ENCODE data around the gene KMO.

KMO gene

GRCh38 chr1:241532162-241532531 is at the start of gene KMO:
TSS of gene KMO (plus strand) at chr1:241532378. CDS start at chr1:241532445, 67 bp downstream.
- DNase-seq = peak; percentile 37

- no peak for DNase-seq
These were observed 49.4 kb upstream of the KMO start for GRCh38 chr1:241482761-241483250.

GRCh38 chr1:241485145-241485544 is 47.0 kb upstream of the KMO start:
- no peak for DNase-seq

DNA sequence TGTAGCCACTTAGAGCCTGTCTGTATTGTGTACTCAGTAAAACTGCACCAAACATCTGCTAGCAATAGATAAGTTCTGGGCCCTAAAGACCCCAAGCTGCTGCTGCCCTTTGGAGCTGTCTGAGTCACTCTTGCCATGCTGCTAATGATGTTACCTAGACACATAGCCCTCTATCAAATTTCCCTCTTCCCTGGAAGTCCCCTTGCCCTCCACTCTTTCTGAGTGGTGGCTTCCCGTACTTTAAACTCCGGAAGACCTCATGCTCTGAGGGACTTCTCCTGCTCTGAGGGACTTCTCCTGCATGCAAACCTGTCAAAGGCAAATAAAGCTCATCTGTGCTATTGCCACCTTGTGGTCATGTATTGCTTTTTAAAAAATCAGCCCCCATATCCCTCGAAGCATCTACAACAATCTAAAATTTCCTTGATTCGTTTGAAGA is 46.6 kb upstream of the KMO start:
- peak; percentile 56 for DNase-seq

DNA sequence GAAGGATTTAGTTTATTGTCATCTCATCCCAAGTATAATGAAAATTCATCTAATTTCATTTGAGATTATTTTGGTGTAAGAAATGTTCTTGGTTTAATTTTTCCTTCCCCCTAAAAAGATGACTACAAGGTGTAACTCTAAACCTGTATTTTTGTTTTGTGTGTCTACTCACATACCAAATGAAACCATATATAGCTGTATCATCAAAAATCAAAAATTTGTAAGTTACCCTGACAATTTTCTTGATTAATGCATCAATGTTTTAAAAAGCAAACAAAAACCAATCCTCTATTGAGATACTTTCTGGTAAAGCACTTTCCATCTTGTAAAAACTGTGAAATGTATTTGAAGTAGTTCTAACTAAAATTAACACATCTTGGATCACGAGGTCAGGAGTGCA is 43.4 kb upstream of the KMO start:
- DNase-seq = no peak

DNA sequence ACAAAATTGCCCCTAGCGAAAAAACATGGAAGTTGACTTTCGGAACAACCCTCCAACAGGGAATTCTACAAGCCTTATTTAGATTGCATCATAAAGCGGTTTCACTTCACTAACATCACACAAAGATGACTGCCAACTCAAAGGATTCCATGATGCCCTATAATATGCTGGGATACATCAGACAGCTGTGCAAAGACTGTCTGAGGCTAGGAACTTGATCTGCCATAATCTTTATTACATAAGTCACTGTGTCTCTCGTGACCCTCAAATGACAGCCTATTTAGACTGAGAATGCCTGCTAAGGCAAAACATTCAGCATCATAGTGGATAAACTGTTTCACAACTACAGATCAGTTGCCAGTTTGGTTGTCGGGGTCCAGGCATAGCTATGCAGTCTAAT is 36.4 kb upstream of the KMO start:
- no peak for DNase-seq

- DNase-seq = peak; percentile 54
These were observed 32.3 kb upstream of the KMO start for GRCh38 chr1:241499910-241500309.

- DNase-seq = no peak
These were observed 28.7 kb upstream of the KMO start for GRCh38 chr1:241503444-241503843.

DNA sequence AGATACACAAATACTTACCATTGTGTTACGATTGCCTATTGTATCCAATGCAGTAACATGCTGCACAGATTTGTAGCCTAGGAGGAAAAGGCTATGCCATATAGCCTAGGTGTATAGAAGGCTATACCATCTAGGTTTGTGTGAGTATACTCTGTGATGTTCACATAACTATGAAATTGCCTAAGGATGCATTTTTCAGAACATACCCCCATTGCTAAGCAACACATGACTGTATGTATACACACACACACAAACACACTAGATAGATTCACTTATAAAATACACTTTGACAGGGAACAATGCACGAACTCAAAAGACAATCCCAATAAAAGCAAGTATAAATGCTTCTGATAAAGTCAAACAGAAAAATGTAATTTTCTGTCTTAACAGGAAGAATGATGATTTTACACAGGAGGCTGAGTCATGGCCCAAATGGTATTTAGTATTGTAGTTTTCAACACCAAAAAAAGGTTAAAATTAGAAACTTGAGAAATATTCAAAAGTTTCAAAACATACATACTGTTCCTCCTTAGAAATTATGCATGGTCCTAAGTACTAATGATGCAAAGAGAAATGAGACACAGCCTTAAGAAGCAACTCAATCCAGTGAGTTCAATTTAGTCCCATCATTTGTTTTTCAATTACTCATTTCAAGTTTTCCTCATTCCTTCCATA is 24.9 kb upstream of the KMO start:
- no peak for DNase-seq

DNA sequence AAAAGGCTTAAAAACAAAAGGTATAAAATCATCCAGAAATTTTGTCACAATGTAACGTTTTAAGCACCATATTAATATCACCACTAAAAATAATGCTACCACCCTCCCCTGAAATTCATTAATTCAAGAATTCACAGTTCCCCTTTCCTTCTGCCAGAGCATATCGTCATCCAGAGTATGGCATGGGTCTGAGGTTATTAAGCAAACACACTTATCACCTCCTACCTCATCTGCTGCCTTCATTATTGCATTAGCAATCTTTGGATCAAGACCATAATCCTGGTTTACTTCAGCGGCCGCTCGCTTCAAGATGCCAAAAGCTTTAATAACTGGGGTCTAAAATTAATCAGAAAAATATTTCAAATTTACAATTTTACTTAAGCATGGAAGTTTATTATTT is 18.8 kb upstream of the KMO start:
- DNase-seq = no peak

DNA sequence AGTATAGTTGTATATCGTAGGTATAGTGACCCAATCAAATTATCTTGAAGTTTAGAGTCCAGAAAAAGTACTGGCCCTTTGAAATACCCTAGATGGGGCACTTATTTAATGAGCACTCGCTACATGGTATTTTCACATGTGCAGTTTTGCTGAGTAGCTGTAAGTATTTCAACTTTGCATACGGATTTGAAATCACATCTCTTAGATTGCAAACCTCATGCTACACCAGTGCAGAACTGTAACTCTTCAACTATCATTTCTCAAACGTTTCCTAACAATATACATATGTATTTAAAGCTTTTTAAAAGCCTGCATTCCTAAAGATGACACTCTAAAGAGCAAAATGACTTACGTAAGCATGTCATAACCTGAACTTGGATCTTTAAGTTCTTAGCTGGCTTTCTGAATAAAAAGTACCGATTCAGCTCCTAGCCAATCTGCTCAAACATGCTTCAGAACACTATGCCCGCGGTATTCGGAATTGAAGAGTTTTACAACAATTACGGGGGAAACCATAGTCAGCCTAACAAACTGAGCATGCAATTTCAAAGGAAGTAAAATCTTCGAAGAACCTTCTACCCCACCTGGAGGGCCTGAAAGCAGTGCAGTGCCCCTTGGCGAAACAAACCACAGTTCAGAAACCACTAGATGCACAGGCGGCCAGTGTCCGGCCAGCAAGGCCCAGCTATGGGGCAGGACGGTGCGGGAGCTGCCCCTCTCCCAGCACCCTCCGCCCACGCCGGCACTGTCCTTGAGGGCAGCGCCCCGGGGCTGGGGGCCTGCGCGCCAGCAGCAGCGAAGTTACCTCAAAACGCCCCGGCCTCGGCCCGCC is 13.5 kb upstream of the KMO start:
- peak; percentile 10 for DNase-seq

GRCh38 chr1:241519308-241520079 is 12.7 kb upstream of the KMO start, which contains the start of gene FH:
TSS of gene FH (minus strand) at chr1:241519755. CDS start at chr1:241519722, 33 bp downstream.
- peak; percentile 99 for DNase-seq

DNA sequence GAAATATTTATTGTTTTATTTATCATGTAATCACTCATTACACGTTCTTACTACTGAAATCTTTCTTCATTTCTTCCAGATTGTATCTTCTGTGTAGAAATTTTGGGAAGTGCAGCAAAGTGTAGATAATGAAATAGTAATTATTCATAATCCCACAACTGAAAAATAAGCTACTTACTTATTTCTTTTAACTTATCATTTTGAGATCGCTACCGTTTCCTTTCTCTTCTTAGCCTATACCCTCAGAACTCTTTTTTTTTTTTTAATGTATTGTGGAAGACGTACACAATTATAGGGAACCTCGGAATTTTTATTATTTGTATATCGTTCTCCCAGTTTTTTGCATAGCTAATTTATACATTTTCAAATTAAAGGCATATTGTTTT is 12.1 kb upstream of the KMO start:
- DNase-seq = no peak

DNA sequence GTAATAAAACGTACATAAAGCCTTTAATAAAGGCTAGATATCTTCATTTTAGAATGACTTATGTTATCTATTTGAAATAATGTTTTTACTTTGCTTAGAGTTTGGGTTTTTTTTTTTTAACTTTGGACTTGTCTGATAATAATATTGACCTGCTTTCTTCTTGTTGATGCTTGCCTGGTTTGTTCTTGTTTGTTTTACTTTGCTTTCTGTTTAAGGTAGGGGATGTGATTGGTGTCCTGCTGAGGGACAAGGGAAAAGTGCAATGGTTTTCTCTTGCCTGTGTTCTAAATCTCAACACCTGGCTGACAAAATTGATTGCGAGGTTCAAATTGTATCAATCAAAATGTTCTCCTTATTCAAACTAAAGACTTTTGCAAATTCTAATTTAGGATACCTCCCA is 10.5 kb upstream of the KMO start:
- DNase-seq = no peak

DNA sequence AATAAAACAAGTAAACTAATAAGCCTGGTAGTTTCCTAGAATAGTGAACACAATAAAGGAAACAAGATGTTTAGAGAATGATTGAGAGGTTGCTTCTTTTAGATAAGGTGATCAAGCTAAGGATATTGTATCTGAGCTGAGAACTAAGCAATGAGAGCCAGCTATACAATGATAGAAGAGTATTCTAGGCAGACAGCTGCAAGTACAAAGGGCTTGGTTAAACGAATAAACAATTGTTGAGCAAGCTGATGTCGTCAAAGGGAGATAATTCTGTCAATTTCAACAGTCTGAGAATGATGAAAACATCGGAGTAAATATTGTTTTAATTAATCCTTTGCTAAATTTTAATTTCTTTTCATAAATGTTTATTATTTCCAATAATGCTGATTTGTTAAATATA is 7.2 kb upstream of the KMO start:
- no peak for DNase-seq

GRCh38 chr1:241527146-241527545 is 5.0 kb upstream of the KMO start:
- DNase-seq = peak; percentile 23

- peak; percentile 90 for DNase-seq
These were observed 700 bp upstream of the KMO start for GRCh38 chr1:241531195-241532161.

GRCh38 chr1:241532864-241533263 is 686 bp downstream of the KMO start:
- no peak for DNase-seq

DNA sequence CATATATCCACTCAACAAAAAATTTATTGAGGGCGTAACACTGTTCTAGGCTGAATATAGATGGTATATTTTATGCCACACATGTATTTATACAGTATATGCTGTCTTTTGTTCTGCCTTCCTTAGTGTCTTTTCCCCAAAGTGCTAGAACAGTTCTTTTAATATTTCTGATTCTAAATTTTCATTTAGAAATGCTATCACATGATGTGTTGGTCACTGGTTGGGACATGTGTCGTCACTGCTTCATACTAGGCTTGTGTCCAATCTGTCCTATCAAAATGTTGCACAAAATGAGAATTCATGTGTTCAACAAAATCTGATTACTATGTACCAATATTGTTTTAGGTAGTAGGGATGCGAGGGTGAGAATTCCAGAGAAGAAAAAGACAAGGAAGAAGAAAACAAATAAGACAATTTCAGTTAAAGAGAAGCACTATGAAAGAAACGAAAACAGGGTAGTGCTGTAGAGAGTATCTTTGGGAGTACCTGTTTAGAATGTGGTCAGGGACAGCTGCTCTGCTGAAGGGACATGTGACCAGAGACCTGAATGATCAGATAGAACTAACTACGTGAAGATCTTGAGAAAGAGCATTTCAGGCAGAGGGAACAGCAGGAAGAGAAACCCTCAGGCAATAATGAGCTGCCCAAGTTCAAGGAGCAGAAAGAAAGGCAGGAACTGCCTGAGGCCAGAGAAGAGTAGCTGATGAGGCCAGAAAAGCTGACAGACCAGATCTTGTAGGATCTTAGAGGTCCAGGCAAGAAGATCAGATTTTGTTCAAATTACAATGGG is 1.3 kb downstream of the KMO start:
- DNase-seq = no peak

GRCh38 chr1:241536304-241536703 is 4.1 kb downstream of the KMO start:
- no peak for DNase-seq

DNA sequence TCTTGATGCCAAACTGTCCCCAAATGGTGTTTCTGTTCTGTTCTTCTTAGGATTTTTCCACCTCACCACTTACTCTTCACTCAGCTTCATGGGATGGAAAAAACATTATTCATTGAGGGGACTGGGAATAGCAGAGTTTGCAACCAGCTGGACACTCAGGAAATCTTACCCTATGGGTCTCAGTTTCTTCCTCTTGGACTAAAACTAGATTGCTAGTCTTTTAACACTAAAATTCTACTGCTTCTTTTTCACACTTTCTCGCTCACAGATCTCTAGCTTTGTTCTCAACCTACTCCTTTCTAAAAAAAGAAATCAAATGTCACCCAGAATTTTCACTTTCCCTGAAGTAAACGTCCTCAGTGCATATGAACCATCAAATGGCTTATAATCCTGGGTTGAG is 4.8 kb downstream of the KMO start:
- no peak for DNase-seq

Data from hematopoietic multipotent progenitor cell treated with erythropoietin and hydrocortisone succinate and interleukin-3 and kit ligand, for 8 days (in vitro differentiated cells).